ENCODE measurements around the gene SMC5.

GRCh38 chr9:70398145-70398556 is 139.4 kb downstream of the SMC5 start:
- TF ChIP-seq CTCF (IDR thresholded peaks at IDR 0.05), result no peak
- TF ChIP-seq POLR2AphosphoS5 (IDR thresholded peaks at IDR 0.05; ENCODE audit: insufficient read depth in 1 of 2, low read depth in 1 of 2), result no peak
- TF ChIP-seq POLR2A (IDR thresholded peaks at IDR 0.05), result no peak

Data from vagina (tissue), 2 donors.